Activated naive CD4-positive, alpha-beta T cell treated with anti-CD3 and anti-CD28 coated beads for 36 hours (primary cell): ENCODE data around the gene SLC37A2. TPM values are rescaled to one million over a fixed set of nuclear protein-coding genes. Genes with fewer than 3 reads are reported as not detected.
"Not testable (repeated sequence)": the region's sequence is repeated elsewhere in the genome, so short reads cannot be mapped to it uniquely, and the experiment has no call there.

Source experiments
- CTCF ChIA-PET: fragments of 350-600 bp; sonication (Branson Sonifier 250); formaldehyde crosslinking; loops from one replicate; lab custom pipeline; 2021; ENCODE audit warnings: antibody characterized with exemption; lab: Charles Lee
- DNase-seq: peaks from one replicate; pipeline ENCODE4 v3.0.0-alpha.2; 2020
- H3K27ac Mint-ChIP-seq: one replicate; pipeline ENCODE4 v1.8.0; 2021; ENCODE audit warnings: mild to moderate bottlenecking, mixed read lengths
- H3K27me3 Mint-ChIP-seq: one replicate; pipeline ENCODE4 v1.8.0; 2021; ENCODE audit warnings: low read depth, mixed read lengths
- H3K36me3 Mint-ChIP-seq: one replicate; pipeline ENCODE4 v1.8.0; 2021; ENCODE audit warnings: low read depth, mixed read lengths
- H3K4me1 Mint-ChIP-seq: one replicate; pipeline ENCODE4 v1.8.0; 2021; ENCODE audit warnings: low read depth, mixed read lengths
- H3K4me3 Mint-ChIP-seq: one replicate; pipeline ENCODE4 v1.8.0; 2021; ENCODE audit warnings: mild to moderate bottlenecking, moderate library complexity, mixed read lengths
- H3K9me3 Mint-ChIP-seq: one replicate; pipeline ENCODE4 v1.8.0; 2021; ENCODE audit warnings: mixed read lengths
- intact Hi-C: fragments of 100-400 bp; cut with micrococcal nuclease; formaldehyde crosslinking; loops from one replicate; pipeline ENCODE4 v1.15.1; 2023
- total RNA-seq, 2 experiments: library from RNA; stranded (reverse); gene quantifications; one replicate each; pipeline ENCODE4 v1.2.3, GENCODE V29; 2021

SLC37A2 gene
- total RNA-seq, 2 experiments from 2014 or later = 0.57 to 0.67 TPM

GRCh38 chr11:125088576-125089455 lies 25.7 kb downstream of the SLC37A2 start:
- CTCF ChIA-PET = no interaction called here

GRCh38 chr11:125089481-125089880 lies 26.4 kb downstream of the SLC37A2 start:
- H3K4me3 Mint-ChIP-seq, H3K36me3 Mint-ChIP-seq, DNase-seq, H3K27ac Mint-ChIP-seq, H3K4me1 Mint-ChIP-seq, H3K9me3 Mint-ChIP-seq, intact Hi-C loops, H3K27me3 Mint-ChIP-seq: not testable (repeated sequence)
- CTCF ChIA-PET = interaction anchor here (0.6 kb wide), 1 partner anchor 157 kb away, joined by 3 read pairs; no protein-coding TSS in a partner anchor

More at GRCh38 chr11:125088576-125089455, 25.7 kb downstream of the SLC37A2 start:
- Mint-ChIP-seq H3K27me3 (no peaks in the 10 kb centered on the region), H3K27ac (no peak overlapping the region), H3K4me3 (no peak overlapping the region), H3K4me1 (no peaks in the 10 kb centered on the region), H3K36me3 (no peaks in the 10 kb centered on the region), H3K9me3 (no peaks in the 10 kb centered on the region)
- DNase-seq = no peak
- intact Hi-C loops = no loop called here

GRCh38 chr11:125090151-125090550 lies 27.0 kb downstream of the SLC37A2 start:
- intact Hi-C loops = loop anchor here (5.0 kb wide), 1 partner anchor 257 kb away; no protein-coding TSS in a partner anchor

GRCh38 chr11:125090816-125091215 lies 27.7 kb downstream of the SLC37A2 start:
- no peak for DNase-seq
- no peaks in the 10 kb centered on the region for H3K27me3 Mint-ChIP-seq
- no peak overlapping the region for H3K27ac Mint-ChIP-seq
- no peaks in the 10 kb centered on the region for H3K9me3 Mint-ChIP-seq
- no peak overlapping the region for H3K4me3 Mint-ChIP-seq
- H3K4me1 Mint-ChIP-seq = no peaks in the 10 kb centered on the region
- H3K36me3 Mint-ChIP-seq = peaks cover 4% of the 10 kb centered on the region
- intact Hi-C loops = loop anchor here (1.0 to 5.0 kb wide), 2 partner anchors 50 to 256 kb away; no protein-coding TSS in a partner anchor
- CTCF ChIA-PET = interaction anchor here (0.7 to 2.3 kb wide), 8 partner anchors 12 to 255 kb away, joined by 3 to 25 read pairs (median 4); no protein-coding TSS in a partner anchor

More at GRCh38 chr11:125090151-125090550, 27.0 kb downstream of the SLC37A2 start:
- CTCF ChIA-PET = interaction anchor here (1.3 to 2.3 kb wide), 4 partner anchors 12 to 256 kb away, joined by 4 to 25 read pairs (median 6); no protein-coding TSS in a partner anchor
- H3K36me3 Mint-ChIP-seq, H3K27me3 Mint-ChIP-seq, DNase-seq, H3K27ac Mint-ChIP-seq, H3K9me3 Mint-ChIP-seq, H3K4me1 Mint-ChIP-seq, H3K4me3 Mint-ChIP-seq: not testable (repeated sequence)

- intact Hi-C loops = loop anchor here (1.0 to 5.0 kb wide), 2 partner anchors 50 to 256 kb away; no protein-coding TSS in a partner anchor
- CTCF ChIA-PET = interaction anchor here (0.7 to 2.3 kb wide), 8 partner anchors 13 to 255 kb away, joined by 3 to 25 read pairs (median 4); no protein-coding TSS in a partner anchor
- Mint-ChIP-seq H3K4me1 (no peaks in the 10 kb centered on the region), H3K4me3 (no peak overlapping the region), H3K9me3 (no peaks in the 10 kb centered on the region), H3K27ac (no peak overlapping the region), H3K27me3 (no peaks in the 10 kb centered on the region), H3K36me3 (peaks cover 7% of the 10 kb centered on the region)
- DNase-seq = no peak
Measured at GRCh38 chr11:125091247-125091876, 28.3 kb downstream of the SLC37A2 start.

- Mint-ChIP-seq H3K9me3 (no peaks in the 10 kb centered on the region), H3K27me3 (no peaks in the 10 kb centered on the region), H3K27ac (no peak overlapping the region), H3K4me3 (no peak overlapping the region), H3K4me1 (no peaks in the 10 kb centered on the region), H3K36me3 (peaks cover 9% of the 10 kb centered on the region)
- DNase-seq = no peak
- CTCF ChIA-PET = interaction anchor here (2.1 to 2.3 kb wide), 2 partner anchors 17 to 50 kb away, joined by 5 to 25 read pairs; no protein-coding TSS in a partner anchor
- intact Hi-C loops = loop anchor here (1.0 to 5.0 kb wide), 2 partner anchors 49 to 255 kb away; no protein-coding TSS in a partner anchor
Measured at GRCh38 chr11:125091877-125092664, 29.0 kb downstream of the SLC37A2 start.

- Mint-ChIP-seq H3K4me3 (no peak overlapping the region), H3K4me1 (no peaks in the 10 kb centered on the region), H3K36me3 (peaks cover 12% of the 10 kb centered on the region), H3K27ac (no peak overlapping the region), H3K27me3 (no peaks in the 10 kb centered on the region), H3K9me3 (no peaks in the 10 kb centered on the region)
- intact Hi-C loops = loop anchor here (5.0 kb wide), 1 partner anchor 255 kb away; no protein-coding TSS in a partner anchor
- CTCF ChIA-PET = no interaction called here
- no peak for DNase-seq
Measured at GRCh38 chr11:125092669-125093068, 29.6 kb downstream of the SLC37A2 start.

- DNase-seq = no peak
- H3K36me3 Mint-ChIP-seq = peaks cover 13% of the 10 kb centered on the region
- intact Hi-C loops = loop anchor here (5.0 kb wide), 1 partner anchor 254 kb away; no protein-coding TSS in a partner anchor
- H3K27ac Mint-ChIP-seq = no peak overlapping the region
- no peaks in the 10 kb centered on the region for H3K4me1 Mint-ChIP-seq
- H3K4me3 Mint-ChIP-seq = no peak overlapping the region
- CTCF ChIA-PET = no interaction called here
- no peaks in the 10 kb centered on the region for H3K27me3 Mint-ChIP-seq
- no peaks in the 10 kb centered on the region for H3K9me3 Mint-ChIP-seq
Measured at GRCh38 chr11:125093502-125093901, 30.4 kb downstream of the SLC37A2 start.

- Mint-ChIP-seq H3K27me3 (no peaks in the 10 kb centered on the region), H3K27ac (no peak overlapping the region), H3K9me3 (no peaks in the 10 kb centered on the region), H3K4me1 (no peaks in the 10 kb centered on the region), H3K4me3 (no peak overlapping the region), H3K36me3 (peaks cover 16% of the 10 kb centered on the region)
- CTCF ChIA-PET = no interaction called here
- no peak for DNase-seq
- intact Hi-C loops = loop anchor here (5.0 kb wide), 1 partner anchor 253 kb away; no protein-coding TSS in a partner anchor
Measured at GRCh38 chr11:125094731-125095130, 31.6 kb downstream of the SLC37A2 start.

GRCh38 chr11:125100136-125100535 lies 37.0 kb downstream of the SLC37A2 start:
- intact Hi-C loops = no loop called here
- no peaks in the 10 kb centered on the region for H3K9me3 Mint-ChIP-seq
- DNase-seq = no peak
- H3K27me3 Mint-ChIP-seq = no peaks in the 10 kb centered on the region
- peaks cover 29% of the 10 kb centered on the region for H3K36me3 Mint-ChIP-seq
- CTCF ChIA-PET = interaction anchor here (1.3 kb wide), 1 partner anchor 42 kb away, joined by 3 read pairs; no protein-coding TSS in a partner anchor
- peaks cover 2% of the 10 kb centered on the region for H3K4me1 Mint-ChIP-seq
- H3K27ac Mint-ChIP-seq = no peak overlapping the region
- H3K4me3 Mint-ChIP-seq = no peak overlapping the region

GRCh38 chr11:125101596-125101995 lies 38.5 kb downstream of the SLC37A2 start:
- no peak for DNase-seq
- Mint-ChIP-seq H3K27ac (no peak overlapping the region), H3K4me3 (no peak overlapping the region), H3K9me3 (no peaks in the 10 kb centered on the region), H3K4me1 (peaks cover 13% of the 10 kb centered on the region), H3K27me3 (no peaks in the 10 kb centered on the region), H3K36me3 (peaks cover 21% of the 10 kb centered on the region)
- intact Hi-C loops = no loop called here
- CTCF ChIA-PET = no interaction called here
